ENCODE measurements around the gene KIF11. TPM values are rescaled to one million over a fixed set of nuclear protein-coding genes. Genes with fewer than 3 reads are reported as not detected.
A peak's percentile ranks its signal among the peaks of the same experiment; 100 is the strongest.

Gene KIF11
- total and polyA plus RNA-seq, 2 of the 13 experiments (the other 11 are each of a cell fraction or from before 2014, with no cell fraction given): 8.7 to 38.4 TPM

DNA sequence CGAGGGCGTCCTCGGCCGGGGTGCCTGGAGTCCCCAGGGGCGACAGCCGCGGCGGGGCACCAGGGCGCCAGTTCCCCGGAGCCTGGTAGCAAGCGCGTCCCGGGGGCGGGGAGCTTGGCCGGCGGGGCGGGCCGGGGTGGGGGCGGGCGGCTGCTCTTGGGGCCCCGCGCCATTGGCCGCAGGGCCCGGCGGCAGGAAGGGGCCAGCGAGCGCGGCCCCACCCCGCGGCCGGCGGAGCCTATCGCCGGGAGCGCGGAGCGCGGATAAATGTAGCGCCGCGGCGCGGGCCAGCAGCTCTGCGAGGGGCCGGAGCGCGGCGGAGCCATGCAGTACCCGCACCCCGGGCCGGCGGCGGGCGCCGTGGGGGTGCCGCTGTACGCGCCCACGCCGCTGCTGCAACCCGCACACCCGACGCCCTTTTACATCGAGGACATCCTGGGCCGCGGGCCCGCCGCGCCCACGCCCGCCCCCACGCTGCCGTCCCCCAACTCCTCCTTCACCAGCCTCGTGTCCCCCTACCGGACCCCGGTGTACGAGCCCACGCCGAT lies 96.8 kb downstream of the KIF11 start, which contains the start of gene HHEX (continued):
- TF ChIP-seq, protein P1, sequence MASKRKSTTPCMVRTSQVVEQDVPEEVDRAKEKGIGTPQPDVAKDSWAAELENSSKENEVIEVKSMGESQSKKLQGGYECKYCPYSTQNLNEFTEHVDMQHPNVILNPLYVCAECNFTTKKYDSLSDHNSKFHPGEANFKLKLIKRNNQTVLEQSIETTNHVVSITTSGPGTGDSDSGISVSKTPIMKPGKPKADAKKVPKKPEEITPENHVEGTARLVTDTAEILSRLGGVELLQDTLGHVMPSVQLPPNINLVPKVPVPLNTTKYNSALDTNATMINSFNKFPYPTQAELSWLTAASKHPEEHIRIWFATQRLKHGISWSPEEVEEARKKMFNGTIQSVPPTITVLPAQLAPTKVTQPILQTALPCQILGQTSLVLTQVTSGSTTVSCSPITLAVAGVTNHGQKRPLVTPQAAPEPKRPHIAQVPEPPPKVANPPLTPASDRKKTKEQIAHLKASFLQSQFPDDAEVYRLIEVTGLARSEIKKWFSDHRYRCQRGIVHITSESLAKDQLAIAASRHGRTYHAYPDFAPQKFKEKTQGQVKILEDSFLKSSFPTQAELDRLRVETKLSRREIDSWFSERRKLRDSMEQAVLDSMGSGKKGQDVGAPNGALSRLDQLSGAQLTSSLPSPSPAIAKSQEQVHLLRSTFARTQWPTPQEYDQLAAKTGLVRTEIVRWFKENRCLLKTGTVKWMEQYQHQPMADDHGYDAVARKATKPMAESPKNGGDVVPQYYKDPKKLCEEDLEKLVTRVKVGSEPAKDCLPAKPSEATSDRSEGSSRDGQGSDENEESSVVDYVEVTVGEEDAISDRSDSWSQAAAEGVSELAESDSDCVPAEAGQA (IDR thresholded peaks at IDR 0.05; ENCODE audit: low read depth): no peak
- TF ChIP-seq, protein P1 (CRISPR knock-in tag; IDR thresholded peaks at IDR 0.05; ENCODE audit: borderline replicate concordance): no peak
- TF ChIP-seq, protein P2, sequence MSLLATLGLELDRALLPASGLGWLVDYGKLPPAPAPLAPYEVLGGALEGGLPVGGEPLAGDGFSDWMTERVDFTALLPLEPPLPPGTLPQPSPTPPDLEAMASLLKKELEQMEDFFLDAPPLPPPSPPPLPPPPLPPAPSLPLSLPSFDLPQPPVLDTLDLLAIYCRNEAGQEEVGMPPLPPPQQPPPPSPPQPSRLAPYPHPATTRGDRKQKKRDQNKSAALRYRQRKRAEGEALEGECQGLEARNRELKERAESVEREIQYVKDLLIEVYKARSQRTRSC (CRISPR knock-in tag; IDR thresholded peaks at IDR 0.05; ENCODE audit: low read depth): no peak
- TF ChIP-seq ZNF557 (CRISPR knock-in tag; IDR thresholded peaks at IDR 0.05) (no peak), ZNF850 (CRISPR knock-in tag; conservative IDR thresholded peaks at IDR 0.05) (no peak), ZNF766 (CRISPR knock-in tag; IDR thresholded peaks at IDR 0.05; ENCODE audit: borderline replicate concordance) (no peak; the same call in 1 of the 2 replicates), ZNF746 (CRISPR knock-in tag; IDR thresholded peaks at IDR 0.05) (no peak; the same call in 1 of the 2 replicates), ZNF460 (CRISPR knock-in tag; IDR thresholded peaks at IDR 0.05; ENCODE audit: borderline replicate concordance) (no peak), EEA1 (CRISPR knock-in tag; IDR thresholded peaks at IDR 0.05; ENCODE audit: borderline replicate concordance) (no peak), SP4 (CRISPR knock-in tag; IDR thresholded peaks at IDR 0.05) (peak; percentile 48; the same call in 1 of the 2 replicates), ZNF383 (CRISPR knock-in tag; IDR thresholded peaks at IDR 0.05; ENCODE audit: borderline replicate concordance) (no peak), ZNF317 (CRISPR knock-in tag; IDR thresholded peaks at IDR 0.05) (no peak), ASH2L (IDR thresholded peaks at IDR 0.05; ENCODE audit: insufficient read length, low read depth, low read length) (peak; percentile 21)
- TF ChIP-seq, protein P3, sequence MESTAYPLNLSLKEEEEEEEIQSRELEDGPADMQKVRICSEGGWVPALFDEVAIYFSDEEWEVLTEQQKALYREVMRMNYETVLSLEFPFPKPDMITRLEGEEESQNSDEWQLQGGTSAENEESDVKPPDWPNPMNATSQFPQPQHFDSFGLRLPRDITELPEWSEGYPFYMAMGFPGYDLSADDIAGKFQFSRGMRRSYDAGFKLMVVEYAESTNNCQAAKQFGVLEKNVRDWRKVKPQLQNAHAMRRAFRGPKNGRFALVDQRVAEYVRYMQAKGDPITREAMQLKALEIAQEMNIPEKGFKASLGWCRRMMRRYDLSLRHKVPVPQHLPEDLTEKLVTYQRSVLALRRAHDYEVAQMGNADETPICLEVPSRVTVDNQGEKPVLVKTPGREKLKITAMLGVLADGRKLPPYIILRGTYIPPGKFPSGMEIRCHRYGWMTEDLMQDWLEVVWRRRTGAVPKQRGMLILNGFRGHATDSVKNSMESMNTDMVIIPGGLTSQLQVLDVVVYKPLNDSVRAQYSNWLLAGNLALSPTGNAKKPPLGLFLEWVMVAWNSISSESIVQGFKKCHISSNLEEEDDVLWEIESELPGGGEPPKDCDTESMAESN (CRISPR knock-in tag; conservative IDR thresholded peaks at IDR 0.05): no peak
- TF ChIP-seq, protein P4, sequence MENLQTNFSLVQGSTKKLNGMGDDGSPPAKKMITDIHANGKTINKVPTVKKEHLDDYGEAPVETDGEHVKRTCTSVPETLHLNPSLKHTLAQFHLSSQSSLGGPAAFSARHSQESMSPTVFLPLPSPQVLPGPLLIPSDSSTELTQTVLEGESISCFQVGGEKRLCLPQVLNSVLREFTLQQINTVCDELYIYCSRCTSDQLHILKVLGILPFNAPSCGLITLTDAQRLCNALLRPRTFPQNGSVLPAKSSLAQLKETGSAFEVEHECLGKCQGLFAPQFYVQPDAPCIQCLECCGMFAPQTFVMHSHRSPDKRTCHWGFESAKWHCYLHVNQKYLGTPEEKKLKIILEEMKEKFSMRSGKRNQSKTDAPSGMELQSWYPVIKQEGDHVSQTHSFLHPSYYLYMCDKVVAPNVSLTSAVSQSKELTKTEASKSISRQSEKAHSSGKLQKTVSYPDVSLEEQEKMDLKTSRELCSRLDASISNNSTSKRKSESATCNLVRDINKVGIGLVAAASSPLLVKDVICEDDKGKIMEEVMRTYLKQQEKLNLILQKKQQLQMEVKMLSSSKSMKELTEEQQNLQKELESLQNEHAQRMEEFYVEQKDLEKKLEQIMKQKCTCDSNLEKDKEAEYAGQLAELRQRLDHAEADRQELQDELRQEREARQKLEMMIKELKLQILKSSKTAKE (CRISPR knock-in tag; IDR thresholded peaks at IDR 0.05; ENCODE audit: borderline replicate concordance): no peak
- TF ChIP-seq, protein P5, sequence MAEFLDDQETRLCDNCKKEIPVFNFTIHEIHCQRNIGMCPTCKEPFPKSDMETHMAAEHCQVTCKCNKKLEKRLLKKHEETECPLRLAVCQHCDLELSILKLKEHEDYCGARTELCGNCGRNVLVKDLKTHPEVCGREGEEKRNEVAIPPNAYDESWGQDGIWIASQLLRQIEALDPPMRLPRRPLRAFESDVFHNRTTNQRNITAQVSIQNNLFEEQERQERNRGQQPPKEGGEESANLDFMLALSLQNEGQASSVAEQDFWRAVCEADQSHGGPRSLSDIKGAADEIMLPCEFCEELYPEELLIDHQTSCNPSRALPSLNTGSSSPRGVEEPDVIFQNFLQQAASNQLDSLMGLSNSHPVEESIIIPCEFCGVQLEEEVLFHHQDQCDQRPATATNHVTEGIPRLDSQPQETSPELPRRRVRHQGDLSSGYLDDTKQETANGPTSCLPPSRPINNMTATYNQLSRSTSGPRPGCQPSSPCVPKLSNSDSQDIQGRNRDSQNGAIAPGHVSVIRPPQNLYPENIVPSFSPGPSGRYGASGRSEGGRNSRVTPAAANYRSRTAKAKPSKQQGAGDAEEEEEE (CRISPR knock-in tag; IDR thresholded peaks at IDR 0.05; ENCODE audit: borderline replicate concordance): no peak

Data from HepG2 (cell line).